Esophagus muscularis mucosa (tissue), 3 donors: ENCODE data around the gene OSBPL9.

Experiments used
- POLR2A ChIP-seq: fragments of 450-650 bp; IDR thresholded peaks from one replicate; pipeline ENCODE4 v1.6.1; 2017; ENCODE audit warnings: antibody characterized with exemption, moderate library complexity, mild to moderate bottlenecking, low read depth
- POLR2AphosphoS5 ChIP-seq, 2 donors: sonication (generic); formaldehyde crosslinking; IDR thresholded peaks; one replicate each; pipeline ENCODE4 v1.6.1; 2017; ENCODE audit warnings: antibody characterized with exemption in 2 of 2
- TF ChIP-seq, protein P1 (sequence below), 3 experiments: fragments of 200-600 bp in 2 of 3; fragments of 450-650 bp in 1 of 3; sonication (generic) in 2 of 3; IDR thresholded peaks; one replicate each; pipeline ENCODE4 v1.5.1; 2017 to 2019; ENCODE audit warnings: antibody characterized with exemption in 3 of 3, mild to moderate bottlenecking in 2 of 3, moderate library complexity in 1 of 3

DNA sequence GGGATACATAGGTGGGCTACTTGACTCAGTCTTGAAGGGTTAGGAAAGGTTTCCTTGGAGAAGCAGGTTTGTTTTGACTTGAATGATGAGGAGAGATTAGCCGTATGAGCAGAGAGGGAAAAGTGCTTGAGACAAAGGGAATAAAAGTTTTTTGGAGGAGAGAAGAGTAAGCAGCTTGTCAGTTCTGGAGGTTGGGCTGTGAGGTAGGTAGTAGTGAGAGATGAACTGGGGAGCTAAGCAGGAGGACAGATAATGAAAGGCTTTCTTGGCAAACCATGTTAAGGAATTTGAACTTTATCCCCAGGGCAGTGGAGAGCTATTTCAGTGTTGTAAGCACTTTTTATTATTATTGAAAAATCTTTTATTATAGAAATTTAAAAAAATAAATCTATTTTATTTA, 3.6 kb downstream of the OSBPL9 start:
- TF ChIP-seq, protein P1, sequence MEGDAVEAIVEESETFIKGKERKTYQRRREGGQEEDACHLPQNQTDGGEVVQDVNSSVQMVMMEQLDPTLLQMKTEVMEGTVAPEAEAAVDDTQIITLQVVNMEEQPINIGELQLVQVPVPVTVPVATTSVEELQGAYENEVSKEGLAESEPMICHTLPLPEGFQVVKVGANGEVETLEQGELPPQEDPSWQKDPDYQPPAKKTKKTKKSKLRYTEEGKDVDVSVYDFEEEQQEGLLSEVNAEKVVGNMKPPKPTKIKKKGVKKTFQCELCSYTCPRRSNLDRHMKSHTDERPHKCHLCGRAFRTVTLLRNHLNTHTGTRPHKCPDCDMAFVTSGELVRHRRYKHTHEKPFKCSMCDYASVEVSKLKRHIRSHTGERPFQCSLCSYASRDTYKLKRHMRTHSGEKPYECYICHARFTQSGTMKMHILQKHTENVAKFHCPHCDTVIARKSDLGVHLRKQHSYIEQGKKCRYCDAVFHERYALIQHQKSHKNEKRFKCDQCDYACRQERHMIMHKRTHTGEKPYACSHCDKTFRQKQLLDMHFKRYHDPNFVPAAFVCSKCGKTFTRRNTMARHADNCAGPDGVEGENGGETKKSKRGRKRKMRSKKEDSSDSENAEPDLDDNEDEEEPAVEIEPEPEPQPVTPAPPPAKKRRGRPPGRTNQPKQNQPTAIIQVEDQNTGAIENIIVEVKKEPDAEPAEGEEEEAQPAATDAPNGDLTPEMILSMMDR (IDR thresholded peaks at IDR 0.05), result no peak
- no peak for TF ChIP-seq POLR2AphosphoS5 (IDR thresholded peaks at IDR 0.05)
- TF ChIP-seq POLR2A, result no peak
